ENCODE measurements around the gene PYCARD. TPM values are rescaled to one million over a fixed set of nuclear protein-coding genes. Genes with fewer than 3 reads are reported as not detected.
A peak's percentile ranks its signal among the peaks of the same experiment; 100 is the strongest.
"Not testable (repeated sequence)": the region's sequence is repeated elsewhere in the genome, so short reads cannot be mapped to it uniquely, and the experiment has no call there.

PYCARD gene
- 10 to 100 TPM; 21.0 to 24.6 (median 23.5) TPM for total RNA-seq
- polyA plus RNA-seq = 100 to 1,000 TPM in 2 of 3 donors, 10 to 100 TPM in 1; 93.1 to 120 (median 107) TPM

DNA sequence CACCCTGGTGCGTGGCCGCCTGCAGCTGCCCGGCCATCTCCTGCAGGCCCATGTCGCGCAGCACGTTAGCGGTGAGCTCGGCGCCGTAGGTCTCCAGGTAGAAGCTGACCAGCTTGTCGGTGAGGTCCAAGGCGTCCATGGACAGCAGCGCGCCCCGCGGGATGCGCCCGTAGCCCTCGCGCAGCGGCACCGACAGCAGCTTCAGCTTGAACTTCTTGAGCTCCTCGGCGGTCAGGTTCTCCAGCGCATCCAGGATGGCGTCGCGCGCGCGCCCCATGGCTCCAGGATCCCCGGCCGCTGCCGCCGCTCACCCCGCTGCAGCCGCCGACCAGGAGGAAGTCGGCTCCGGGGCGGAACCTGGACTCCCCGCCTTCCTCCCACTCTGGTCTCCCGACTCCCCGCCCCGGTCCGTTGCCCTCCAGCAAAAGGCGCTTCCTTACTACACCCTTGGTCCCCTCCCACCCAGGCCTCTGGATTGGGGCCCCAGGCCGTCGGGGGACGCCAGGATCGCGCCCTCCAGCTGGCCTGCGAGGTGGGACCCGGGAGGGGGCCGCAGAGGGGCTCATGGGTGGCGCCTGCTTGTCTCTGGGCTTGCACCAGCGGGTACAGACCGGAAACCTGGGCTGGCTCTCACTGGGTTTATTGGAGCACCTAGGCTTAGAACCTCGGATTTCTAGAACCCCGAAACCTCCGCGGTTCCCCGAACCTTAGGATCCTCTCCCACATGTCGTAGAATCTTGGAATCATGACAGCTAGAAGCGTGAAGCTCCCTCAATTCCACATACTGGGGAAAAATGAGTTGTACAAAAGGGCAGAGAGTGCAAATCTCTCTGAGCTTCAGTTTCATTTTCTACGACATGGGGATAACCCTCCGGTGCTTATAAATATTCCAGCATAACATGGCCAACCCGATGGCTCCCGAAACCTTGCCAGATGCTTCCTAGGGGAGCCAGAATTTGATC, at the start of gene PYCARD:
Gene PYCARD (minus strand): TSS at position 347 of the 962 bp plus-strand sequence. CDS start 70 bp downstream, at position 277.
- intact Hi-C loops (cut with DNase I) = no loop called here
- peak within 1 kb of the TSS; percentile 51 to 72 (median 66) for H3K27ac ChIP-seq
- peak; percentile 81 for DNase-seq
- TF ChIP-seq POLR2A (IDR thresholded peaks at IDR 0.05) (no peak), EP300 (IDR thresholded peaks at IDR 0.05) (no peak), POLR2AphosphoS5 (IDR thresholded peaks at IDR 0.05) (peak in 1 of 4 donors; percentile 48)
- H3K27me3 ChIP-seq = peaks cover 0 to 11% (median 7%) of the 10 kb centered on the region in 3 donors
- no peaks in the 10 kb centered on the region for H3K9me3 ChIP-seq
- H3K4me1 ChIP-seq = peaks cover 0 to 26% (median 19%) of the 10 kb centered on the region in 4 donors
- peaks cover 0 to 21% (median 2%) of the 10 kb centered on the region in 4 donors for H3K36me3 ChIP-seq
- H3K4me3 ChIP-seq = peak within 1 kb of the TSS; percentile 51 to 70 (median 58)
- 2 to 3% methylated on average over 69 of the region's 69 CpGs for WGBS, 2 donors

DNA sequence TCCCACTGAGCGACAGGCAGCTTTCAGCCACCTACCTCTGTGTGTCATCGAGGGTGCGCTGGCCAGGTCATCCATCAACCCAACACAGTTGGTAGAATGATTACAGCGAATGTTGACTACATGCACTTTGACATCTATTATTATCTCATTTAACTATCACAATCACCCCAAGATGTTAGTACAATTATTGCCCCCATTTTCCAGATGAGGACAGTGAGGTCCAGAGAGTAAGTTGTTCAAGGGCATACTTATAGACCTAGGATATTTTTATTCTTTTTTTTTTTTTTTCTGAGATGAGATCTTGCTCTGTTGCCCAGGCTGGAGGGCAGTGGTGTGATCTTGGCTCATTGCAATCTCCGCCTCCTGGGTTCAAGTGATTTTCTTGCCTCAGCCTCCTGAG, 48.9 kb upstream of the PYCARD start:
- Histone ChIP-seq H3K27me3 (peaks cover 0 to 7% (median 0%) of the 10 kb centered on the region in 3 donors), H3K4me1 (no peaks in the 10 kb centered on the region), H3K9me3 (no peaks in the 10 kb centered on the region), H3K4me3 (no peak overlapping the region), H3K27ac (no peak overlapping the region), H3K36me3 (no peaks in the 10 kb centered on the region)
- intact Hi-C loops (cut with DNase I) = no loop called here
- no peak for DNase-seq
- 94 to 98% methylated on average over 5 of the region's 5 CpGs for WGBS, 2 donors
- TF ChIP-seq, protein P1, sequence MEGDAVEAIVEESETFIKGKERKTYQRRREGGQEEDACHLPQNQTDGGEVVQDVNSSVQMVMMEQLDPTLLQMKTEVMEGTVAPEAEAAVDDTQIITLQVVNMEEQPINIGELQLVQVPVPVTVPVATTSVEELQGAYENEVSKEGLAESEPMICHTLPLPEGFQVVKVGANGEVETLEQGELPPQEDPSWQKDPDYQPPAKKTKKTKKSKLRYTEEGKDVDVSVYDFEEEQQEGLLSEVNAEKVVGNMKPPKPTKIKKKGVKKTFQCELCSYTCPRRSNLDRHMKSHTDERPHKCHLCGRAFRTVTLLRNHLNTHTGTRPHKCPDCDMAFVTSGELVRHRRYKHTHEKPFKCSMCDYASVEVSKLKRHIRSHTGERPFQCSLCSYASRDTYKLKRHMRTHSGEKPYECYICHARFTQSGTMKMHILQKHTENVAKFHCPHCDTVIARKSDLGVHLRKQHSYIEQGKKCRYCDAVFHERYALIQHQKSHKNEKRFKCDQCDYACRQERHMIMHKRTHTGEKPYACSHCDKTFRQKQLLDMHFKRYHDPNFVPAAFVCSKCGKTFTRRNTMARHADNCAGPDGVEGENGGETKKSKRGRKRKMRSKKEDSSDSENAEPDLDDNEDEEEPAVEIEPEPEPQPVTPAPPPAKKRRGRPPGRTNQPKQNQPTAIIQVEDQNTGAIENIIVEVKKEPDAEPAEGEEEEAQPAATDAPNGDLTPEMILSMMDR (IDR thresholded peaks at IDR 0.05) = no peak
- no peak for TF ChIP-seq POLR2A (IDR thresholded peaks at IDR 0.05)
- TF ChIP-seq EP300 (IDR thresholded peaks at IDR 0.05) = no peak
- no peak for TF ChIP-seq POLR2AphosphoS5 (IDR thresholded peaks at IDR 0.05)

DNA sequence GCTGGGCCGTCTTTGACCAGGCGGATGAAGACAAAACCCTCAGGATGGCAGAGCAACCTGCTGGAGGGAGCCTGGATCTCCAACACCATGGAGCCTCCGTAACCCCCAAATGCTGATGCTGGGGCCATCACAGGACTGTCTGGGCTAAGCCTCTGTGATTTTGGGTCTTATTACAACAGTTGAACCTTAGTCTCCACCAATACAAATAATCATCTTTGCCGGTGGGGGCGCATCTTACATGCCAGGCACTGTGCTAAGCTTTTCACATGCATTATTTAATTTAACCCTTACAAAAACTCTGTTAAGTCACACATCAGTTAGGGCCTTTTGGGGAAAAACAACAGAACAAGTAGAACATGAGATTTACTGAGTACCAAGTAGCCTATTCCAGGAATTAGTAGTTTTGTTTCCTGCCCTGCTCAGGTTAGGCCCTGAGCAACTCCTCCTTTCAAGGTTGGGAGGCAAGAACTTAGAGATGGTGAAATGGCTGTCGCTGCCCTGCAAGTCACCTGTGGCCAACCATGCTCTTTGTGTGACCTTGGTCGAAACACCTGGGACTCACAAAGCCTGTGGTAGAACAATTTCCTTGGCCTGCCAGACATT, 48.3 kb upstream of the PYCARD start:
- TF ChIP-seq POLR2A (IDR thresholded peaks at IDR 0.05) (no peak), EP300 (IDR thresholded peaks at IDR 0.05) (no peak), POLR2AphosphoS5 (IDR thresholded peaks at IDR 0.05) (no peak)
- TF ChIP-seq, protein P1 (IDR thresholded peaks at IDR 0.05) = no peak
- Histone ChIP-seq H3K36me3 (no peaks in the 10 kb centered on the region), H3K4me1 (no peaks in the 10 kb centered on the region), H3K9me3 (no peaks in the 10 kb centered on the region), H3K27me3 (peaks cover 0 to 10% (median 0%) of the 10 kb centered on the region in 3 donors), H3K4me3 (no peak overlapping the region), H3K27ac (no peak overlapping the region)
- DNase-seq = no peak
- WGBS, 2 donors = 88 to 92% methylated on average over 7 of the region's 7 CpGs
- intact Hi-C loops (cut with DNase I) = no loop called here

DNA sequence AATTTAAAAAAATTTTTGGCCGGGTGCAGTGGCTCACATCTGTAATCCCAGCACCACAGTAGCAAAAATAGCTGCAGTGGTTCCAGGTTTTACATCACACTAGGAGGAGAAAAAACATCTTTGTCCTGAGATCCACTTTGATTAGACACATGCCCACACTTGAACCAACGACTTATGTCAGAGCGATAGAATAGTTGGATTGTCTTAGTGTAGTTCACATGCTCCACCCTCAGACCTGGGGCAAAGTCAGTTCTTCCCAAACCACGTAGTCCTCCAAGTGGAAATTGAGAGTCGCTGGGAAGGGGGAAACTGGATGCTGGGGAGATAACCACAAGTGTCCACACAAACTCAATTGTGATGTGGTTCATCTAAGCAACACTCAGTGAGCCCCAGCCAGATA, 45.8 kb upstream of the PYCARD start:
- Histone ChIP-seq H3K4me1 (no peaks in the 10 kb centered on the region), H3K27ac (no peak overlapping the region), H3K27me3 (peaks cover 0 to 10% (median 0%) of the 10 kb centered on the region in 3 donors), H3K9me3 (no peaks in the 10 kb centered on the region), H3K36me3 (no peaks in the 10 kb centered on the region), H3K4me3 (no peak overlapping the region)
- no peak for DNase-seq
- TF ChIP-seq POLR2A (IDR thresholded peaks at IDR 0.05) (no peak), POLR2AphosphoS5 (IDR thresholded peaks at IDR 0.05) (no peak), EP300 (IDR thresholded peaks at IDR 0.05) (no peak)
- TF ChIP-seq, protein P1 (IDR thresholded peaks at IDR 0.05) = no peak
- WGBS, 2 donors = 75 to 90% methylated on average over 5 of the region's 5 CpGs
- intact Hi-C loops (cut with DNase I) = no loop called here

DNA sequence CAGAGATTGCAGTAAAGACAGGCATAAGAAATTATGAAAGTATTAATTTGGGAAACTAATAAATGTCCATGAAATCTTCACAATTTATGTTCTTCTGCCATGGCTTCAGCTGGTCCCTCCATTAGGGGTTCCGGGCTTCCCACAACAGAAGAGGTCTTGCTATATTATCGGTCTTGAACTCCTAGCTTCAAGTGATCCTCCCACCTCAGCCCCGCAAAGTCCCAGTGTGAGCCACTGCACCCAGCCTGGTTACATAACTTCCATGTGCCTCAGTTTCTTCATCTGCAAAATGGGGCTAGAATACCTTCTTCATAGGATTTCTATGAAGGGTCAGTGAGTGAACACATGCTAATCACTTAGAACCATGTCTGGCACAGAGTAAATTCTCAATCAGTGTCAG, 43.7 kb upstream of the PYCARD start:
- DNase-seq = no peak
- WGBS, 2 donors = 94 to 95% methylated on average over 3 of the region's 3 CpGs
- Histone ChIP-seq H3K36me3 (no peaks in the 10 kb centered on the region), H3K27me3 (peaks cover 0 to 10% (median 0%) of the 10 kb centered on the region in 3 donors), H3K27ac (no peak overlapping the region), H3K4me1 (no peaks in the 10 kb centered on the region), H3K4me3 (no peak overlapping the region), H3K9me3 (no peaks in the 10 kb centered on the region)
- intact Hi-C loops (cut with DNase I) = no loop called here
- TF ChIP-seq, protein P1 (IDR thresholded peaks at IDR 0.05) = no peak
- TF ChIP-seq POLR2A (IDR thresholded peaks at IDR 0.05) (no peak), POLR2AphosphoS5 (IDR thresholded peaks at IDR 0.05) (no peak), EP300 (IDR thresholded peaks at IDR 0.05) (no peak)

DNA sequence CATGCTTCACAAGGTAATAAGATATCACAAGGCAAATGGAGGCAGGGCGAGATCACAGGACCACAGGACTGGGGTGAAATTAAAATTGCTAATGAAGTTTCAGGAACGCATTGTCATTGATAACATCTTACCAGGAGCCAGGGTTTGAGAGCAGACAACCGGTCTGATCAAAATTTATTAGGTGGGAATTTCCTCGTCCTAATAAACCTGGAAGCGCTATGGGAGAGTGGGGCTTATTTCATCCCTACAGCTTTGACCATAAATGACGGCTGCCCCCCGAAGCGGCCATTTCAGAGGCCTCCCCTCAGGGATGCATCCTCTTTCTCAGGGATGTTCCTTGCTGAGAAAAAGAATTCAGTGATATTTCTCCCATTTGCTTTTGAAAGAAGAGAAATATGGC, 43.0 kb upstream of the PYCARD start:
- H3K4me1 ChIP-seq; H3K27ac ChIP-seq; H3K9me3 ChIP-seq; DNase-seq; intact Hi-C loops (cut with DNase I); H3K4me3 ChIP-seq; H3K36me3 ChIP-seq: not testable (repeated sequence)
- H3K27me3 ChIP-seq = peaks cover 0 to 10% (median 0%) of the 10 kb centered on the region in 3 donors
- WGBS, 2 donors = 59 to 64% methylated on average over 8 of the region's 8 CpGs
